NCI-H2171 treated with DMSO at 0.1 percent for 48 hours (cell line): ENCODE measurements around the gene GAB3.

Source experiments
- DNase-seq: peaks from one replicate; lab custom pipeline; 2025; lab: John Stamatoyannopoulos, UW

GAB3 gene

GRCh38 chrX:154750301-154751202, at the start of gene GAB3:
Gene GAB3, minus strand, starts transcription at chrX:154751077. Its CDS starts 52 bp downstream, at chrX:154751025.
- DNase-seq: peak; percentile 28

GRCh38 chrX:154799556-154800348, 48.9 kb upstream of the GAB3 start:
- peak; percentile 51 for DNase-seq

- DNase-seq: no peak
Observed at GRCh38 chrX:154797006-154797405, 46.1 kb upstream of the GAB3 start.

GRCh38 chrX:154795016-154795415, 44.1 kb upstream of the GAB3 start:
- DNase-seq: no peak

GRCh38 chrX:154793084-154793795, 42.4 kb upstream of the GAB3 start:
- no peak for DNase-seq

GRCh38 chrX:154791939-154792338, 41.1 kb upstream of the GAB3 start:
- DNase-seq: no peak

- DNase-seq: no peak
Observed at GRCh38 chrX:154791467-154791866, 40.6 kb upstream of the GAB3 start.

GRCh38 chrX:154785716-154786115, 34.8 kb upstream of the GAB3 start:
- DNase-seq: no peak

- no peak for DNase-seq
Observed at GRCh38 chrX:154784149-154784995, 33.5 kb upstream of the GAB3 start.

GRCh38 chrX:154780968-154781367, 30.1 kb upstream of the GAB3 start:
- DNase-seq: no peak

- DNase-seq: no peak
Observed at GRCh38 chrX:154779261-154779660, 28.4 kb upstream of the GAB3 start.

- DNase-seq: no peak
Observed at GRCh38 chrX:154776753-154777152, 25.9 kb upstream of the GAB3 start.

GRCh38 chrX:154775419-154776349, 24.8 kb upstream of the GAB3 start:
- DNase-seq: no peak

- DNase-seq: no peak
Observed at GRCh38 chrX:154774622-154775021, 23.7 kb upstream of the GAB3 start.

GRCh38 chrX:154762537-154763296, 11.8 kb upstream of the GAB3 start, which contains the start of gene DKC1:
Gene DKC1, plus strand, starts transcription at chrX:154762864. Its CDS starts 102 bp downstream, at chrX:154762966.
- DNase-seq: peak; percentile 95

- DNase-seq: peak; percentile 67
Observed at GRCh38 chrX:154761977-154762536, 11.2 kb upstream of the GAB3 start.

- no peak for DNase-seq
Observed at GRCh38 chrX:154758696-154759095, 7.8 kb upstream of the GAB3 start.

- peak; percentile 73 for DNase-seq
Observed at GRCh38 chrX:154751669-154752271, 893 bp upstream of the GAB3 start.
